ENCODE results near the gene SLC35G6.

- no peak for TF ChIP-seq TAF1 (IDR thresholded peaks at IDR 0.05; ENCODE audit: low read depth, low read length)
- TF ChIP-seq POLR2A (IDR thresholded peaks at IDR 0.05; ENCODE audit: low read depth, low read length) = no peak
- no peak for TF ChIP-seq POLR2AphosphoS5 (IDR thresholded peaks at IDR 0.05; ENCODE audit: low read depth, low read length)
- no peak for TF ChIP-seq PAX5 (IDR thresholded peaks at IDR 0.05; ENCODE audit: insufficient read depth, low read length, severe bottlenecking)
- TF ChIP-seq SPI1 (IDR thresholded peaks at IDR 0.05; ENCODE audit: low read depth, low read length) = no peak
- peak; percentile 17; the same call in 1 of the 2 replicates for TF ChIP-seq POU2F2 (IDR thresholded peaks at IDR 0.05; ENCODE audit: low read depth, low read length)
These were observed 13.7 kb upstream of the SLC35G6 start for GRCh38 chr17:7467498-7467897.
